Astrocyte (in vitro differentiated cells and primary cell): ENCODE results near the gene WDR11. TPM values are rescaled to one million over a fixed set of nuclear protein-coding genes. Genes with fewer than 3 reads are reported as not detected.

Experiments
- DNase-seq: peaks from one replicate; pipeline ENCODE4 v3.0.0-alpha.2; 2010; ENCODE audit warnings: low read depth
- FAIRE-seq: peaks from 2 replicates; lab custom pipeline; 2011; peaks lifted over from hg19 to GRCh38; lab: Jason Lieb, UNC
- H2AFZ ChIP-seq: 2 replicates; pipeline ENCODE4 v1.6.0; 2012; ENCODE audit warnings: low read depth, low read length, inconsistent platforms
- H3K27ac ChIP-seq: 2 replicates; pipeline ENCODE4 v1.5.1; 2011; ENCODE audit warnings: low read depth, low read length, inconsistent platforms
- H3K27me3 ChIP-seq: 2 replicates; pipeline ENCODE4 v1.6.0; 2011; ENCODE audit warnings: low read length, inconsistent platforms; ENCODE audit not compliant: insufficient read depth
- H3K36me3 ChIP-seq: 2 replicates; pipeline ENCODE4 v1.5.1; 2011; ENCODE audit warnings: low read length, inconsistent platforms; ENCODE audit not compliant: insufficient read depth
- H3K4me1 ChIP-seq: 2 replicates; pipeline ENCODE4 v1.5.1; 2011; ENCODE audit warnings: low read length, inconsistent platforms; ENCODE audit not compliant: insufficient read depth
- H3K4me2 ChIP-seq: 2 replicates; pipeline ENCODE4 v1.6.0; 2012; ENCODE audit warnings: low read length, inconsistent platforms
- H3K4me3 ChIP-seq: 2 replicates; pipeline ENCODE4 v1.5.1; 2011; ENCODE audit warnings: low read depth, mild to moderate bottlenecking, low read length, inconsistent platforms; ENCODE audit not compliant: insufficient read depth
- H3K79me2 ChIP-seq: 2 replicates; pipeline ENCODE4 v1.6.0; 2012; ENCODE audit warnings: mild to moderate bottlenecking, low read length, inconsistent platforms; ENCODE audit not compliant: insufficient read depth
- H3K9ac ChIP-seq: 2 replicates; pipeline ENCODE4 v1.6.0; 2012; ENCODE audit warnings: mild to moderate bottlenecking, low read length, inconsistent platforms
- H3K9me3 ChIP-seq: 2 replicates; pipeline ENCODE4 v1.5.1; 2012; ENCODE audit warnings: low read depth, mild to moderate bottlenecking, low read length, inconsistent platforms; ENCODE audit not compliant: insufficient read depth
- H4K20me1 ChIP-seq: 2 replicates; pipeline ENCODE4 v1.6.0; 2012; ENCODE audit warnings: low read length, inconsistent platforms; ENCODE audit not compliant: insufficient read depth
- H3K27ac Mint-ChIP-seq: one replicate; pipeline ENCODE4 v1.8.0; 2021; ENCODE audit warnings: mild to moderate bottlenecking, mixed read lengths; ENCODE audit not compliant: unreplicated experiment
- H3K27me3 Mint-ChIP-seq: one replicate; pipeline ENCODE4 v1.8.0; 2021; ENCODE audit warnings: low read depth, mixed read lengths; ENCODE audit not compliant: unreplicated experiment
- H3K36me3 Mint-ChIP-seq: one replicate; pipeline ENCODE4 v1.8.0; 2021; ENCODE audit warnings: low read depth, mixed read lengths; ENCODE audit not compliant: unreplicated experiment
- H3K4me1 Mint-ChIP-seq: one replicate; pipeline ENCODE4 v1.8.0; 2021; ENCODE audit warnings: low read depth, mixed read lengths; ENCODE audit not compliant: unreplicated experiment
- H3K4me3 Mint-ChIP-seq: one replicate; pipeline ENCODE4 v1.8.0; 2021; ENCODE audit warnings: mild to moderate bottlenecking, moderate library complexity, mixed read lengths; ENCODE audit not compliant: unreplicated experiment
- H3K9me3 Mint-ChIP-seq: one replicate; pipeline ENCODE4 v1.8.0; 2021; ENCODE audit warnings: mild to moderate bottlenecking, mixed read lengths; ENCODE audit not compliant: unreplicated experiment
- EZH2 ChIP-seq: IDR thresholded peaks from 2 replicates; pipeline ENCODE4 v1.6.1; 2012; ENCODE audit warnings: mild to moderate bottlenecking, low read length, inconsistent platforms; ENCODE audit not compliant: insufficient read depth
- total RNA-seq: library from RNA; stranded (reverse); gene quantifications from 2 replicates; pipeline ENCODE4 v1.2.1, GENCODE V29; 2021
- TF ChIP-seq, protein P1 (sequence below): IDR thresholded peaks from 2 replicates; pipeline ENCODE4 v1.5.1; 2011; ENCODE audit warnings: low read depth, mild to moderate bottlenecking, inconsistent platforms, low read length, moderate library complexity; ENCODE audit not compliant: insufficient read depth

Gene WDR11
- total RNA-seq, 1 donor from 2014 or later, result 55.8 TPM

DNA sequence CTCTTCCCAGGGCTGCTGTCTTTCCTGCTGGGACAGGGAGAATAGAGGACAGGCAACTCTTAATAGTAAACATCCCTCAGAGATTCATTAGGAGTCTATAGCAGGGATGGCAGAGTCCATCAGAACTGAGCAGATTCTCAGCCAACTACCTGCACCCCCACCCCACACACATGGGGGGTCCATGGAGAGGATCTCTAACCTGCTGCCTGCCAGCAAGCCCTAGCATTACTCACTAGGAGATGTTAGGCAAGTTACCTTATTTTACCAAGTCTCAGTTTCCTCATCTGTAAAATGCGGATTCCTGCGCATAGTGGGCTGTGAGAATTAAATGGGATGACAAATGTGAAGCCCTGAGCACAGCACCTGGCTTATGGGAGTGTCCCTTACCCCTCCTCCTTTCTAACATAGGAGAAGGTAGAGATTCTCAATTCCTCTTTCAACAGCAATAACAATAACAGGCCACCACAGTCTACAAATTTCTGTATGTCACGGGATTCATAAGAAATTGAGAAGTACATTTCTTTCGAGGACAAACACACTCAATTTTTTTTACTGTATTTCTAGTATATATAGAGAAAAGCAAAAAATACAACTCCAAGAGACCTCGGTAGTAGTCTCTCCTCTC, 23.8 kb upstream of the WDR11 start:
- no peak overlapping the region for H3K4me3 ChIP-seq
- H4K20me1 ChIP-seq, result no peaks in the 10 kb centered on the region
- H3K9me3 Mint-ChIP-seq, result no peaks in the 10 kb centered on the region
- H3K27me3 ChIP-seq, result no peaks in the 10 kb centered on the region
- H2AFZ ChIP-seq, result no peak overlapping the region
- no peak overlapping the region for H3K9ac ChIP-seq
- no peak for DNase-seq
- no peaks in the 10 kb centered on the region for H3K36me3 ChIP-seq
- H3K27me3 Mint-ChIP-seq, result peaks cover 13% of the 10 kb centered on the region
- no peak overlapping the region for H3K27ac ChIP-seq
- TF ChIP-seq EZH2, result no peak
- TF ChIP-seq, protein P1, sequence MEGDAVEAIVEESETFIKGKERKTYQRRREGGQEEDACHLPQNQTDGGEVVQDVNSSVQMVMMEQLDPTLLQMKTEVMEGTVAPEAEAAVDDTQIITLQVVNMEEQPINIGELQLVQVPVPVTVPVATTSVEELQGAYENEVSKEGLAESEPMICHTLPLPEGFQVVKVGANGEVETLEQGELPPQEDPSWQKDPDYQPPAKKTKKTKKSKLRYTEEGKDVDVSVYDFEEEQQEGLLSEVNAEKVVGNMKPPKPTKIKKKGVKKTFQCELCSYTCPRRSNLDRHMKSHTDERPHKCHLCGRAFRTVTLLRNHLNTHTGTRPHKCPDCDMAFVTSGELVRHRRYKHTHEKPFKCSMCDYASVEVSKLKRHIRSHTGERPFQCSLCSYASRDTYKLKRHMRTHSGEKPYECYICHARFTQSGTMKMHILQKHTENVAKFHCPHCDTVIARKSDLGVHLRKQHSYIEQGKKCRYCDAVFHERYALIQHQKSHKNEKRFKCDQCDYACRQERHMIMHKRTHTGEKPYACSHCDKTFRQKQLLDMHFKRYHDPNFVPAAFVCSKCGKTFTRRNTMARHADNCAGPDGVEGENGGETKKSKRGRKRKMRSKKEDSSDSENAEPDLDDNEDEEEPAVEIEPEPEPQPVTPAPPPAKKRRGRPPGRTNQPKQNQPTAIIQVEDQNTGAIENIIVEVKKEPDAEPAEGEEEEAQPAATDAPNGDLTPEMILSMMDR, result no peak
- H3K79me2 ChIP-seq, result no peaks in the 10 kb centered on the region
- no peaks in the 10 kb centered on the region for H3K4me1 ChIP-seq
- no peak overlapping the region for H3K27ac Mint-ChIP-seq
- H3K4me1 Mint-ChIP-seq, result peaks cover 12% of the 10 kb centered on the region
- H3K4me2 ChIP-seq, result no peak overlapping the region
- no peak for FAIRE-seq
- no peak overlapping the region for H3K4me3 Mint-ChIP-seq
- H3K36me3 Mint-ChIP-seq, result no peaks in the 10 kb centered on the region
- H3K9me3 ChIP-seq, result no peaks in the 10 kb centered on the region

DNA sequence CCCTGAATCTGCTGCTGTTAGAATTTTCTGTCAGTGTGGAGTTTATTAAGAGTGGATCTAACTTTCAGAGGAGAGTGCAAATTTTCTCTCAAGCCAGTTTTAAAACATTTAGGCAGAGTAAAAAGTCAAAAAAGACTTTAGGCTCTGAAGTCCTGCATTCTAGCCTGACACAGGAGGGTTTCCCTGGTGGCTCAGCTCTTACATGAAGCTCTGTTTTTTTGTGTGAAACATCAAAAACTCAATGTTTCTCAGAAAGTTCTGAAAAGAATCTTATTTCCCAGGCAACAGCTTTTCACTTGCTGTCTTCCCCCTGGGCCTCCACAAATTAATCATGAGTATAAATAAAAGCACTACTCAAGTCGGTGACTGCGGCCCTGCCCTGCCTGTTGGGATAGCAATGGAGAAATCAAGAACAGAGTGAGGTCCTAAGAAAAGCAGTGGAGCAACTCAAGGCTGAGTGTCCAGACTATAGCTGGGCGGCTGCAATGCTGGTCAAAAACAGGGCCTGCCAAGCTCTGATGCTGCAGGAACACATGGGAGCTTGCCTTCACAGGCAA, 22.3 kb upstream of the WDR11 start:
- no peaks in the 10 kb centered on the region for H3K27me3 ChIP-seq
- no peaks in the 10 kb centered on the region for H3K4me1 ChIP-seq
- Mint-ChIP-seq H3K36me3 (no peaks in the 10 kb centered on the region), H3K27me3 (peaks cover 13% of the 10 kb centered on the region), H3K9me3 (no peaks in the 10 kb centered on the region), H3K4me1 (peaks cover 4% of the 10 kb centered on the region), H3K27ac (no peak overlapping the region), H3K4me3 (no peak overlapping the region)
- no peaks in the 10 kb centered on the region for H3K36me3 ChIP-seq
- no peaks in the 10 kb centered on the region for H3K79me2 ChIP-seq
- H3K9me3 ChIP-seq, result no peaks in the 10 kb centered on the region
- no peak overlapping the region for H2AFZ ChIP-seq
- no peak overlapping the region for H3K27ac ChIP-seq
- TF ChIP-seq, protein P1, result no peak
- no peak for TF ChIP-seq EZH2
- FAIRE-seq (no peak), DNase-seq (no peak)
- H3K4me2 ChIP-seq, result no peak overlapping the region
- H3K4me3 ChIP-seq, result no peak overlapping the region
- no peaks in the 10 kb centered on the region for H4K20me1 ChIP-seq
- no peak overlapping the region for H3K9ac ChIP-seq

DNA sequence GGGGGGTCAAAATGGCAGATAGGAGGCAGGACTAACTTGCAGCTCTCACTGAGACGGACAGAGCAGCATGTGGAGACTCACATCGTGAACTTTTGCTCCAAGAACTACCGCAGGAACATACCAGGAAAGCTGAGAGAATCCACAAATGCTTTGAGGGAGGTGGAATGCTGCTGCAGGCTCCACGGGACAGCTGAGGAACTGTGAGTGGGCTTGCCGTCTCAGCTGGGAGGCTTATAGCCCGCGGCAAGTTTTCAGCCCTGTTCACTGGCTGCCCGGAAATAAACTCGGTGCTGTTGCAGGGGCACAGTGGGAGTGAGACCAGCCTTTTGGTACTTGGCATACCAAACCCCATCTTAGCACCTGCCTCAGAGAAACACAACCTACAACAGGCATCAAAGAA, 19.1 kb upstream of the WDR11 start:
- no peak for FAIRE-seq

More for the DNA sequence above, 19.1 kb upstream of the WDR11 start:
- Histone ChIP-seq H3K36me3 (no peaks in the 10 kb centered on the region), H3K79me2 (no peaks in the 10 kb centered on the region), H3K9ac (no peak overlapping the region), H2AFZ (no peak overlapping the region), H3K4me1 (no peaks in the 10 kb centered on the region), H3K27me3 (no peaks in the 10 kb centered on the region), H3K9me3 (no peaks in the 10 kb centered on the region), H3K27ac (no peak overlapping the region), H4K20me1 (no peaks in the 10 kb centered on the region), H3K4me2 (no peak overlapping the region), H3K4me3 (no peak overlapping the region)
- no peak for DNase-seq
- Mint-ChIP-seq H3K36me3 (no peaks in the 10 kb centered on the region), H3K27me3 (peaks cover 13% of the 10 kb centered on the region), H3K27ac (no peak overlapping the region), H3K4me1 (no peaks in the 10 kb centered on the region), H3K4me3 (no peak overlapping the region), H3K9me3 (no peaks in the 10 kb centered on the region)
- TF ChIP-seq, protein P1, result no peak
- TF ChIP-seq EZH2, result no peak
